ENCODE results near the gene CDH16. TPM values are rescaled to one million over a fixed set of nuclear protein-coding genes. Genes with fewer than 3 reads are reported as not detected.

Gene CDH16
- total and polyA plus RNA-seq, 2 experiments from 2014 or later, result not detected

DNA sequence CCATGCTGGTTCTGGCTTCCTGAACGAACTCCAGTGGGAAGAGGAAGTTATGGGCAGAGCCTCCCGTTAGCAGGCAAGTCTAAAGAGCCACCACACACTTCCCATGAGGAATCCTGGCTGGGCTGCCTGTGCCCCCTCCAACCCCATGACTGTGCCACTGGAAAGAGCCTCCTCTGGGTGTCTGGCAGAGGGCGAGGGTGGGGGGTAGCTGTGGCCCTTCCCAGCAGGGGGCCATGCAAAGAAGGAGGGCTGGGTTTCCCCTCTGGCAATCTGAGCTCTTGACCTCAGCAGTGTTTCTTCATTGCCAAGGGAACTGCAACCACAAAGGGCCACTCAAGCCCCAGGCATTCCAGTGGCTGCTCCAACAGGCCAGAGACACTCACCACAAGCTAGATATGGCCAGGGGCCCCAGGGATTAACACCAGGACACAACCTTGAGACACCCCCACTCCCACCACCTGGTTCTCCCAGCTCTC lies 8.3 kb upstream of the CDH16 start (continued):
- TF ChIP-seq, protein P1, sequence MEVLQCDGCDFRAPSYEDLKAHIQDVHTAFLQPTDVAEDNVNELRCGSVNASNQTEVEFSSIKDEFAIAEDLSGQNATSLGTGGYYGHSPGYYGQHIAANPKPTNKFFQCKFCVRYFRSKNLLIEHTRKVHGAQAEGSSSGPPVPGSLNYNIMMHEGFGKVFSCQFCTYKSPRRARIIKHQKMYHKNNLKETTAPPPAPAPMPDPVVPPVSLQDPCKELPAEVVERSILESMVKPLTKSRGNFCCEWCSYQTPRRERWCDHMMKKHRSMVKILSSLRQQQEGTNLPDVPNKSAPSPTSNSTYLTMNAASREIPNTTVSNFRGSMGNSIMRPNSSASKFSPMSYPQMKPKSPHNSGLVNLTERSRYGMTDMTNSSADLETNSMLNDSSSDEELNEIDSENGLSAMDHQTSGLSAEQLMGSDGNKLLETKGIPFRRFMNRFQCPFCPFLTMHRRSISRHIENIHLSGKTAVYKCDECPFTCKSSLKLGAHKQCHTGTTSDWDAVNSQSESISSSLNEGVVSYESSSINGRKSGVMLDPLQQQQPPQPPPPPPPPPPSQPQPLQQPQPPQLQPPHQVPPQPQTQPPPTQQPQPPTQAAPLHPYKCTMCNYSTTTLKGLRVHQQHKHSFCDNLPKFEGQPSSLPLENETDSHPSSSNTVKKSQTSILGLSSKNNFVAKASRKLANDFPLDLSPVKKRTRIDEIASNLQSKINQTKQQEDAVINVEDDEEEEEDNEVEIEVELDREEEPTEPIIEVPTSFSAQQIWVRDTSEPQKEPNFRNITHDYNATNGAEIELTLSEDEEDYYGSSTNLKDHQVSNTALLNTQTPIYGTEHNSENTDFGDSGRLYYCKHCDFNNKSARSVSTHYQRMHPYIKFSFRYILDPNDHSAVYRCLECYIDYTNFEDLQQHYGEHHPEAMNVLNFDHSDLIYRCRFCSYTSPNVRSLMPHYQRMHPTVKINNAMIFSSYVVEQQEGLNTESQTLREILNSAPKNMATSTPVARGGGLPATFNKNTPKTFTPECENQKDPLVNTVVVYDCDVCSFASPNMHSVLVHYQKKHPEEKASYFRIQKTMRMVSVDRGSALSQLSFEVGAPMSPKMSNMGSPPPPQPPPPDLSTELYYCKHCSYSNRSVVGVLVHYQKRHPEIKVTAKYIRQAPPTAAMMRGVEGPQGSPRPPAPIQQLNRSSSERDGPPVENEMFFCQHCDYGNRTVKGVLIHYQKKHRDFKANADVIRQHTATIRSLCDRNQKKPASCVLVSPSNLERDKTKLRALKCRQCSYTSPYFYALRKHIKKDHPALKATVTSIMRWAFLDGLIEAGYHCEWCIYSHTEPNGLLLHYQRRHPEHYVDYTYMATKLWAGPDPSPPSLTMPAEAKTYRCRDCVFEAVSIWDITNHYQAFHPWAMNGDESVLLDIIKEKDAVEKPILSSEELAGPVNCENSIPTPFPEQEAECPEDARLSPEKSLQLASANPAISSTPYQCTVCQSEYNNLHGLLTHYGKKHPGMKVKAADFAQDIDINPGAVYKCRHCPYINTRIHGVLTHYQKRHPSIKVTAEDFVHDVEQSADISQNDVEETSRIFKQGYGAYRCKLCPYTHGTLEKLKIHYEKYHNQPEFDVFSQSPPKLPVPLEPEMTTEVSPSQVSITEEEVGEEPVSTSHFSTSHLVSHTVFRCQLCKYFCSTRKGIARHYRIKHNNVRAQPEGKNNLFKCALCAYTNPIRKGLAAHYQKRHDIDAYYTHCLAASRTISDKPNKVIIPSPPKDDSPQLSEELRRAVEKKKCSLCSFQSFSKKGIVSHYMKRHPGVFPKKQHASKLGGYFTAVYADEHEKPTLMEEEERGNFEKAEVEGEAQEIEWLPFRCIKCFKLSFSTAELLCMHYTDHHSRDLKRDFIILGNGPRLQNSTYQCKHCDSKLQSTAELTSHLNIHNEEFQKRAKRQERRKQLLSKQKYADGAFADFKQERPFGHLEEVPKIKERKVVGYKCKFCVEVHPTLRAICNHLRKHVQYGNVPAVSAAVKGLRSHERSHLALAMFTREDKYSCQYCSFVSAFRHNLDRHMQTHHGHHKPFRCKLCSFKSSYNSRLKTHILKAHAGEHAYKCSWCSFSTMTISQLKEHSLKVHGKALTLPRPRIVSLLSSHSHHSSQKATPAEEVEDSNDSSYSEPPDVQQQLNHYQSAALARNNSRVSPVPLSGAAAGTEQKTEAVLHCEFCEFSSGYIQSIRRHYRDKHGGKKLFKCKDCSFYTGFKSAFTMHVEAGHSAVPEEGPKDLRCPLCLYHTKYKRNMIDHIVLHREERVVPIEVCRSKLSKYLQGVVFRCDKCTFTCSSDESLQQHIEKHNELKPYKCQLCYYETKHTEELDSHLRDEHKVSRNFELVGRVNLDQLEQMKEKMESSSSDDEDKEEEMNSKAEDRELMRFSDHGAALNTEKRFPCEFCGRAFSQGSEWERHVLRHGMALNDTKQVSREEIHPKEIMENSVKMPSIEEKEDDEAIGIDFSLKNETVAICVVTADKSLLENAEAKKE (CRISPR knock-in tag; IDR thresholded peaks at IDR 0.05), result no peak
- TF ChIP-seq CREB1 (CRISPR knock-in tag; IDR thresholded peaks at IDR 0.05; ENCODE audit: low read depth) (no peak), EZH2phosphoT487 (IDR thresholded peaks at IDR 0.05; ENCODE audit: unreplicated experiment) (no peak)
- TF ChIP-seq, protein P2, sequence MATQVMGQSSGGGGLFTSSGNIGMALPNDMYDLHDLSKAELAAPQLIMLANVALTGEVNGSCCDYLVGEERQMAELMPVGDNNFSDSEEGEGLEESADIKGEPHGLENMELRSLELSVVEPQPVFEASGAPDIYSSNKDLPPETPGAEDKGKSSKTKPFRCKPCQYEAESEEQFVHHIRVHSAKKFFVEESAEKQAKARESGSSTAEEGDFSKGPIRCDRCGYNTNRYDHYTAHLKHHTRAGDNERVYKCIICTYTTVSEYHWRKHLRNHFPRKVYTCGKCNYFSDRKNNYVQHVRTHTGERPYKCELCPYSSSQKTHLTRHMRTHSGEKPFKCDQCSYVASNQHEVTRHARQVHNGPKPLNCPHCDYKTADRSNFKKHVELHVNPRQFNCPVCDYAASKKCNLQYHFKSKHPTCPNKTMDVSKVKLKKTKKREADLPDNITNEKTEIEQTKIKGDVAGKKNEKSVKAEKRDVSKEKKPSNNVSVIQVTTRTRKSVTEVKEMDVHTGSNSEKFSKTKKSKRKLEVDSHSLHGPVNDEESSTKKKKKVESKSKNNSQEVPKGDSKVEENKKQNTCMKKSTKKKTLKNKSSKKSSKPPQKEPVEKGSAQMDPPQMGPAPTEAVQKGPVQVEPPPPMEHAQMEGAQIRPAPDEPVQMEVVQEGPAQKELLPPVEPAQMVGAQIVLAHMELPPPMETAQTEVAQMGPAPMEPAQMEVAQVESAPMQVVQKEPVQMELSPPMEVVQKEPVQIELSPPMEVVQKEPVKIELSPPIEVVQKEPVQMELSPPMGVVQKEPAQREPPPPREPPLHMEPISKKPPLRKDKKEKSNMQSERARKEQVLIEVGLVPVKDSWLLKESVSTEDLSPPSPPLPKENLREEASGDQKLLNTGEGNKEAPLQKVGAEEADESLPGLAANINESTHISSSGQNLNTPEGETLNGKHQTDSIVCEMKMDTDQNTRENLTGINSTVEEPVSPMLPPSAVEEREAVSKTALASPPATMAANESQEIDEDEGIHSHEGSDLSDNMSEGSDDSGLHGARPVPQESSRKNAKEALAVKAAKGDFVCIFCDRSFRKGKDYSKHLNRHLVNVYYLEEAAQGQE (IDR thresholded peaks at IDR 0.05; ENCODE audit: unreplicated experiment), result no peak

Measured in GM23338 (cell line).